BLaER1 treated with 17β-estradiol and CSF1 and Interleukin-3, amounts not matched to agents 10 nM and 100 nM (cell line): Measurements from ENCODE around the gene APOA1.

Source experiments
- H3K27ac ChIP-seq, 11 experiments: shearing (Covaris generic); formaldehyde crosslinking; 2 replicates each; pipeline ENCODE4 v1.8.1; 2022
- H3K27me3 ChIP-seq, 11 experiments: shearing (Covaris generic); formaldehyde crosslinking; 2 replicates each; pipeline ENCODE4 v1.8.1; 2022
- H3K36me3 ChIP-seq, 11 experiments: shearing (Covaris generic); formaldehyde crosslinking; 2 replicates each; pipeline ENCODE4 v1.8.1; 2022
- H3K4me1 ChIP-seq, 10 experiments: shearing (Covaris generic); formaldehyde crosslinking; 2 replicates each; pipeline ENCODE4 v1.8.1; 2022
- H3K4me2 ChIP-seq, 11 experiments: shearing (Covaris generic); formaldehyde crosslinking; 2 replicates each; pipeline ENCODE4 v1.8.1; 2022
- H3K4me3 ChIP-seq, 10 experiments: shearing (Covaris generic); formaldehyde crosslinking; 2 replicates each; pipeline ENCODE4 v1.8.1; 2022
- H3K9ac ChIP-seq, 11 experiments: shearing (Covaris generic); formaldehyde crosslinking; 2 replicates each; pipeline ENCODE4 v1.8.1; 2022
- H3K9me3 ChIP-seq, 11 experiments: shearing (Covaris generic); formaldehyde crosslinking; replicated peaks in 1 of 11; 2 replicates each; pipeline ENCODE4 v1.8.1; 2022
- H4K20me1 ChIP-seq, 11 experiments: shearing (Covaris generic); formaldehyde crosslinking; 2 replicates each; pipeline ENCODE4 v1.8.1; 2022
- Cebpa-rat ChIP-seq, 11 experiments: shearing (Covaris generic); IDR thresholded peaks; 2 replicates each; pipeline ENCODE4 v1.8.1; 2022

The APOA1 gene

GRCh38 chr11:116800610-116801009 lies 36.8 kb downstream of the APOA1 start:
- no peak for TF ChIP-seq Cebpa-rat (IDR thresholded peaks at IDR 0.05)

GRCh38 chr11:116798368-116798767 lies 39.1 kb downstream of the APOA1 start:
- no peaks in the 10 kb centered on the region for H4K20me1 ChIP-seq
- H3K27ac ChIP-seq: no peak overlapping the region
- H3K9me3 ChIP-seq: peaks cover 0 to 12% (median 0%) of the 10 kb centered on the region in 11 experiments; a peak in 1 of 22 replicates
- no peaks in the 10 kb centered on the region for H3K4me1 ChIP-seq
- H3K9ac ChIP-seq: no peak overlapping the region
- no peaks in the 10 kb centered on the region for H3K36me3 ChIP-seq
- no peak for TF ChIP-seq Cebpa-rat (IDR thresholded peaks at IDR 0.05)
- no peak overlapping the region for H3K4me3 ChIP-seq
- no peaks in the 10 kb centered on the region for H3K27me3 ChIP-seq
- no peak overlapping the region for H3K4me2 ChIP-seq

More at GRCh38 chr11:116800610-116801009, 36.8 kb downstream of the APOA1 start:
- Histone ChIP-seq H3K27me3 (no peaks in the 10 kb centered on the region), H3K4me2 (no peak overlapping the region), H3K4me1 (no peaks in the 10 kb centered on the region), H3K9me3 (peaks cover 0 to 6% (median 0%) of the 10 kb centered on the region in 11 experiments; a peak in 1 of 22 replicates), H3K27ac (no peak overlapping the region), H3K36me3 (no peaks in the 10 kb centered on the region), H3K9ac (no peak overlapping the region), H4K20me1 (no peaks in the 10 kb centered on the region), H3K4me3 (no peak overlapping the region)

GRCh38 chr11:116797816-116798215 lies 39.6 kb downstream of the APOA1 start:
- no peaks in the 10 kb centered on the region for H3K27me3 ChIP-seq
- peaks cover 0 to 12% (median 0%) of the 10 kb centered on the region in 11 experiments; a peak in 1 of 22 replicates for H3K9me3 ChIP-seq
- no peaks in the 10 kb centered on the region for H3K36me3 ChIP-seq
- peaks cover 0 to 4% (median 0%) of the 10 kb centered on the region in 10 experiments; a peak in 4 of 20 replicates for H3K4me1 ChIP-seq
- no peak overlapping the region for H3K9ac ChIP-seq
- H3K4me3 ChIP-seq: no peak overlapping the region
- no peak overlapping the region for H3K27ac ChIP-seq
- no peak for TF ChIP-seq Cebpa-rat (IDR thresholded peaks at IDR 0.05)
- H4K20me1 ChIP-seq: no peaks in the 10 kb centered on the region
- H3K4me2 ChIP-seq: no peak overlapping the region

- TF ChIP-seq Cebpa-rat (IDR thresholded peaks at IDR 0.05): no peak
- H4K20me1 ChIP-seq: no peaks in the 10 kb centered on the region
- no peaks in the 10 kb centered on the region for H3K36me3 ChIP-seq
Observed at GRCh38 chr11:116796548-116796947, 40.9 kb downstream of the APOA1 start.

GRCh38 chr11:116794851-116795250 lies 42.6 kb downstream of the APOA1 start:
- H3K9ac ChIP-seq: no peak overlapping the region
- H3K4me2 ChIP-seq: no peak overlapping the region
- peaks cover 0 to 15% (median 0%) of the 10 kb centered on the region in 10 experiments; a peak in 6 of 20 replicates for H3K4me1 ChIP-seq
- H4K20me1 ChIP-seq: no peaks in the 10 kb centered on the region
- H3K4me3 ChIP-seq: no peak overlapping the region
- H3K27ac ChIP-seq: no peak overlapping the region
- no peaks in the 10 kb centered on the region for H3K27me3 ChIP-seq
- no peak for TF ChIP-seq Cebpa-rat (IDR thresholded peaks at IDR 0.05)
- H3K9me3 ChIP-seq: peaks cover 0 to 12% (median 0%) of the 10 kb centered on the region in 11 experiments; a peak in 1 of 22 replicates
- no peaks in the 10 kb centered on the region for H3K36me3 ChIP-seq

More at GRCh38 chr11:116796548-116796947, 40.9 kb downstream of the APOA1 start:
- no peak overlapping the region for H3K4me2 ChIP-seq
- H3K9ac ChIP-seq: no peak overlapping the region
- no peak overlapping the region for H3K4me3 ChIP-seq
- peaks cover 0 to 9% (median 0%) of the 10 kb centered on the region in 10 experiments; a peak in 6 of 20 replicates for H3K4me1 ChIP-seq
- H3K27ac ChIP-seq: no peak overlapping the region
- H3K9me3 ChIP-seq: peaks cover 0 to 12% (median 0%) of the 10 kb centered on the region in 11 experiments; a peak in 1 of 22 replicates
- no peaks in the 10 kb centered on the region for H3K27me3 ChIP-seq

GRCh38 chr11:116793772-116794097 lies 43.7 kb downstream of the APOA1 start:
- Histone ChIP-seq H3K4me3 (no peak overlapping the region), H3K9me3 (peaks cover 0 to 12% (median 0%) of the 10 kb centered on the region in 11 experiments; a peak in 1 of 22 replicates), H3K4me1 (peaks cover 0 to 17% (median 4%) of the 10 kb centered on the region in 10 experiments; a peak in 17 of 20 replicates), H3K4me2 (no peak overlapping the region), H3K36me3 (no peaks in the 10 kb centered on the region), H4K20me1 (no peaks in the 10 kb centered on the region), H3K27ac (no peak overlapping the region), H3K27me3 (no peaks in the 10 kb centered on the region), H3K9ac (no peak overlapping the region)
- TF ChIP-seq Cebpa-rat (IDR thresholded peaks at IDR 0.05): no peak

- no peak for TF ChIP-seq Cebpa-rat (IDR thresholded peaks at IDR 0.05)
- Histone ChIP-seq H3K9ac (no peak overlapping the region), H4K20me1 (no peaks in the 10 kb centered on the region)
Observed at GRCh38 chr11:116792869-116793771, 44.3 kb downstream of the APOA1 start.

GRCh38 chr11:116792144-116792868 lies 45.1 kb downstream of the APOA1 start:
- TF ChIP-seq Cebpa-rat (IDR thresholded peaks at IDR 0.05): no peak
- H3K4me2 ChIP-seq: peak overlapping the region in 2 of 11 experiments; percentile 3 to 30; a peak in 2 of 22 replicates
- H3K36me3 ChIP-seq: no peaks in the 10 kb centered on the region
- H3K4me1 ChIP-seq: peaks cover 6 to 24% (median 11%) of the 10 kb centered on the region in 10 experiments
- no peak overlapping the region for H3K27ac ChIP-seq
- no peak overlapping the region for H3K9ac ChIP-seq
- H4K20me1 ChIP-seq: peaks cover 0 to 2% (median 0%) of the 10 kb centered on the region in 11 experiments; a peak in 3 of 22 replicates
- H3K9me3 ChIP-seq: peaks cover 0 to 12% (median 0%) of the 10 kb centered on the region in 11 experiments; a peak in 1 of 22 replicates
- H3K27me3 ChIP-seq: no peaks in the 10 kb centered on the region
- no peak overlapping the region for H3K4me3 ChIP-seq

More at GRCh38 chr11:116792869-116793771, 44.3 kb downstream of the APOA1 start:
- peak overlapping the region in 2 of 11 experiments; percentile 3 to 30; a peak in 2 of 22 replicates for H3K4me2 ChIP-seq
- H3K9me3 ChIP-seq: peaks cover 0 to 12% (median 0%) of the 10 kb centered on the region in 11 experiments; a peak in 1 of 22 replicates
- no peak overlapping the region for H3K4me3 ChIP-seq
- no peak overlapping the region for H3K27ac ChIP-seq
- H3K36me3 ChIP-seq: no peaks in the 10 kb centered on the region
- H3K27me3 ChIP-seq: no peaks in the 10 kb centered on the region
- peaks cover 6 to 23% (median 10%) of the 10 kb centered on the region in 10 experiments for H3K4me1 ChIP-seq

- peaks cover 0 to 4% (median 1%) of the 10 kb centered on the region in 11 experiments; a peak in 10 of 22 replicates for H3K36me3 ChIP-seq
- peak within 1 kb of the TSS in 5 of 11 experiments; percentile 3 to 30 (median 7); a peak in 3 of 22 replicates for H3K4me2 ChIP-seq
- H3K27me3 ChIP-seq: no peaks in the 10 kb centered on the region
- no peak within 1 kb of the TSS for H3K27ac ChIP-seq
- no peak within 1 kb of the TSS for H3K4me3 ChIP-seq
- peaks cover 10 to 29% (median 16%) of the 10 kb centered on the region in 10 experiments for H3K4me1 ChIP-seq
- peaks cover 0 to 12% (median 0%) of the 10 kb centered on the region in 11 experiments; a peak in 1 of 22 replicates for H3K9me3 ChIP-seq
- no peak for TF ChIP-seq Cebpa-rat (IDR thresholded peaks at IDR 0.05)
- H4K20me1 ChIP-seq: peaks cover 0 to 7% (median 0%) of the 10 kb centered on the region in 11 experiments; a peak in 3 of 22 replicates
- H3K9ac ChIP-seq: no peak within 1 kb of the TSS
Observed at GRCh38 chr11:116791813-116792143, 45.6 kb downstream of the APOA1 start, which contains the start of gene APOA5. Gene APOA5, minus strand, starts transcription at chr11:116791879. Its CDS starts 19 bp downstream, at chr11:116791860.
